HG02763 (cell line): ENCODE results near the gene LCK.

ENCODE experiments used
- ATAC-seq: cut with Tn5 transposase; IDR thresholded peaks from one replicate; pipeline ENCODE4 v1.9.1; 2021; ENCODE audit warnings: mild to moderate bottlenecking, moderate library complexity; ENCODE audit not compliant: unreplicated experiment

LCK gene

DNA sequence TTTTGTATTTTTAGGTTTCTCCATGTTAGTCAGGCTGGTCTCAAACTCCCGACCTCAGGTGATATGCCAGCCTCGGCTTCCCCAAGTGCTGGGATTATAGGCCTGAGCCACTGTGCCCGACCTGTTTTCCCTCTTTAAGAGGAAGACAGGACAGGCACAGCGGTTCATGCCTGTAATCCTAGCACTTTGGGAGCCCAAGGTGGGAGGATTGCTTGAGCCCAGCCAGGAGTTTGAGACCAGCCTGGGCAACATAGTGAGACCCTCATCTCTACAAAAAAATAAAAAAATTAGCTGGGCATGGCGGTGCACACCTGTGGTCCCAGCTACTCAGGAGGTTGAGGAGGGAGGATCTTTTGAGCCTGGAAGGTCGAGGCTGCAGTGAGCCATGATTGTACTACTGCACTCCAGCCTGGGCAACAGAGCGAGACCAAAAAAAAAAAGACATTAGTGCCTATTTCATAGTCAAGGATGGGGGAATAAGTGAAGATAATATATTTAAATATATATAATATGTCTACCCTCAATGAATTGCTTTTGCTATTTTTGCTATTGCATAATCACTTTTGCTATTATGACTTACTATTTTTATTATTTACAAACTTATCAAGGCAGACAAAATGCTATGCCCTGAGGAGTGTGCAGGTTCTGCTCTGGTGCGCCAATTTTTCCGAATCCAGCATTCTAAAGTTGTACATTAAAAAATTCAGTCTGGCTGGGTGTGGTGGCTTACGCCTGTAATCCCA is 67.2 kb downstream of the LCK start:
- no peak for ATAC-seq

DNA sequence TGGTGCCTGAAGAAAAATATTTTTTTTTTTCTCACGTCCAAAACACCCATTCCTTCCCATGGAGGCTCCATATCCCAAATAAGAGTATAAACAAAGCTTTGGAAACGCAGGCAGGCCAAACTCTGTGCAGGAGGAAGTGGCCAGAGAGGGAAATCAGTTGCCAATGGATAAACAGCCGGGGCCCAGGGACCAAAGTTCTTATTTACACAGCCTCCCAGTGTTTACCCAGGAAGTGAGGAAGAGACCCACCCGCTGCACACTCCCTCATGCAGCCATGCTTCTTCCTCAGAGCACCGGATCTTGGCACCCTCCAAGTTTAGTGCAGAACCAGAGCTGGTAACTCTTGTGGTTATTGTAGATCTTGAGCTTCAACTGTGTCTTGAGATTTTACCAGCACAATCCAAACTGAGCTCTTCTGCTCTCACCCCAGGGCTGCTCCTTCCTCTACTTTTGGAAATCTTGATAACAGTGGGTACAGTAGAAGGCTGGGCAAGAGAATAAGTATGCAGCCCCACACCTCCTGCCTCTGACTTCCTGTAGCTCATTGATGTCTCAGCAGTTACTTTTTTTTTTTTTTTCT is 70.7 kb downstream of the LCK start:
- ATAC-seq = no peak

DNA sequence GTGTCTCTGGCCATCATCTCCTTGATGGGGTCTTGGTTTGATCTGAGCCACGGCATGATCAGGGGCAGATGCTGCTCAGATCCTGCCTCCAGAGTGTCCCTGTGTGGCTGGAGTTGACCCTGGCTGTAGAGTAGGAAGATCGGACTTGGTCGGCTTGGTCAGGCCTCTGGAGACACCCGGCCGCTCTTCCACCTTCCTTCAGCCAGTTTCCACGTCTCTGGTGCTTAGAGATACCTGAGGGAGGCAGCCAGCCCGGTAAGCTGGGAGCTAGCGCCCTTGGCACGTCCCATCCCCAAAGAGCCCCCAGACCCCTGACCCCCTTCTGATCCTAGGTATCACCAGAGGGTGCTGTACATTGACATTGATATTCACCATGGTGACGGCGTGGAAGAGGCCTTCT is 76.1 kb downstream of the LCK start:
- no peak for ATAC-seq

DNA sequence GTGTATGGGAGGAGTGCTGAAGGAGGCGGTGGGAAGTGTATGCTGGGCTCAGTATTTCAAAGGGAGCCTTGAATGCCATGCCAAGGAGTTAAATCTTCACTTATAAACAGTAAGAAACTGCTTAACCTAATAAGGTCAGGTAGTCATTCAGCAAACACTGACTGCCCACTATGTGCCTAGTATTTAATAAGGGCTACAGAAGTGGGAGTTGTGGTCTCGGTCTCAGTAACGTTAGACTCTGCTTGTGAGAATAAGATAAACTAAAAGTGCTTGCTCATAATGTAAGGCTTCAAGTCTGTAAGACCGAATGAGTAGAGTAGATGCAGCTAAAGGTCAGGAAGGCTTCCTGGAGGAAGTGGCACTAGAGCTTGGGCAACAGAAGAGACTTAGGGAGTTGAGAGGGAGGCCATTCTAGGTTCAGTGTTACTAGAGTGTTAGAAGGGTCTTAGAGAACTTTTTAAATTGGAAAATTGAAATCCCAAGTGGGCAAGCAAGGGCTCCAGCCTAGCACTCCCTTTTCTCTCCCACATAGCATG is 78.9 kb downstream of the LCK start:
- no peak for ATAC-seq

DNA sequence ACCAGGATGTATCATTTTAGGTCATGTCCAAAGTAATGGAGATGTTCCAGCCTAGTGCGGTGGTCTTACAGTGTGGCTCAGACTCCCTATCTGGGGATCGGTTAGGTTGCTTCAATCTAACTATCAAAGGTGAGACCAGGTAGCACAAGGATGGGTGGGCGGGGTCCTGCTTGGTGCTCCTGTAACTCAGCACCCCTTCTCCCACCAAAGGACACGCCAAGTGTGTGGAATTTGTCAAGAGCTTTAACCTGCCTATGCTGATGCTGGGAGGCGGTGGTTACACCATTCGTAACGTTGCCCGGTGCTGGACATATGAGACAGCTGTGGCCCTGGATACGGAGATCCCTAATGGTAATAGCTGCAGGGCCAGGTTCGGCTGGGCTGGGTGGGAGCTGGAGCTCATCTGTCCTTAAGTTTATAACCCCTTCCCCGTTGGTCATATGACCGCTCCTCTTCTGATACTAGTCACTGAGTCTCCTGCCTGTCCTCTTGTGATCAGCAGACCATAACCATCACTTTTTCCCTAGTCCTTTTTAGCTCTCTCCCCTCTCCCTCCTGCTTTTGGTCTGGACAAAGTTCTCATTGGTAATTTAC is 79.6 kb downstream of the LCK start:
- ATAC-seq = no peak

DNA sequence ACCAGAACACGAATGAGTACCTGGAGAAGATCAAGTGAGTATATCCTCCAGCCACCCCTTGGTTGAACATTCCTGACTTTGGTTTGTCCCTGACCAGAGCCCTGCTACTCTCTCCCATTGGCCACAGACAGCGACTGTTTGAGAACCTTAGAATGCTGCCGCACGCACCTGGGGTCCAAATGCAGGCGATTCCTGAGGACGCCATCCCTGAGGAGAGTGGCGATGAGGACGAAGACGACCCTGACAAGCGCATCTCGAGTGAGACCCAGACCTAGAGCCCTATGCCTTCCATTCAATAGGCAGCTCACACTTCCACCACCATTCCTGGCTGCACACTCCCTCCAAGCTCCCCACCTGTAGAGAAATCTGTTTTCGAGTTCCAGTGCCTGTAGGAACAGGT is 80.5 kb downstream of the LCK start:
- no peak for ATAC-seq

DNA sequence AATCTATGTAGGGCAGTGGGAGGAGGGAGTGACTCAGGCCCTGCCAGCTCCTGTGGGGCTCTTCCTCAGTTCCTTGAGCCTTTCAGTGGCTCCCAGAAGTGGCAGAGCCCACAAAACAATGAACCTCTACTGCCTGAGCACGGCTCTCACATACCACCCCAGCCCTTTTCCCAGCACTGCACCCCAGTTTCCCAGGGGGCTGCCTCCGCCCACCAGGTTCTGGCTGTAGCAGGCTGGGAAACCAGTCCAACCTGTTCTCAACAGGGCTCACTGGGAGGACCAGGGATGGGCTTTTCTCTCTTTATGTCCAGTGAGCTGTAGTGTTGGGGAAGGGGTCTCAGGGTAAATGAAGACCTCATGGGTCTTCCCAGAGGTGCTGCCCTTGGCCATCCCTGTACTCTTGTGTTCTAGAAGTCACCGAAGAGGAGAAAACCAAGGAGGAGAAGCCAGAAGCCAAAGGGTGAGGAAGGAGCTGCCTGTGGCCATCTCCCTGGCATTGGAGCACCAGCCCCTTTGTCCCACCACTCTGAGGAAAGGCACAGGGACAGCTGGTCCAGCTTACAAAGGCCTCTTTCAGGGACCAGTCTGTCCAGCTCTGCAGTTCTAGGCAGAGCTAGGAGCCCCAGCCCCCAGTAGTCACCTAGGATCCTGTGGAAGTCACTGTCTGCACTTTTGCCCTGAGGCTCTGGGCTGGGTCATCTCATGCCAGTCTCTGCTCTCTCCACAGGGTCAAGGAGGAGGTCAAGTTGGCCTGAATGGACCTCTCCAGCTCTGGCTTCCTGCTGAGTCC is 81.4 kb downstream of the LCK start:
- ATAC-seq = no peak

DNA sequence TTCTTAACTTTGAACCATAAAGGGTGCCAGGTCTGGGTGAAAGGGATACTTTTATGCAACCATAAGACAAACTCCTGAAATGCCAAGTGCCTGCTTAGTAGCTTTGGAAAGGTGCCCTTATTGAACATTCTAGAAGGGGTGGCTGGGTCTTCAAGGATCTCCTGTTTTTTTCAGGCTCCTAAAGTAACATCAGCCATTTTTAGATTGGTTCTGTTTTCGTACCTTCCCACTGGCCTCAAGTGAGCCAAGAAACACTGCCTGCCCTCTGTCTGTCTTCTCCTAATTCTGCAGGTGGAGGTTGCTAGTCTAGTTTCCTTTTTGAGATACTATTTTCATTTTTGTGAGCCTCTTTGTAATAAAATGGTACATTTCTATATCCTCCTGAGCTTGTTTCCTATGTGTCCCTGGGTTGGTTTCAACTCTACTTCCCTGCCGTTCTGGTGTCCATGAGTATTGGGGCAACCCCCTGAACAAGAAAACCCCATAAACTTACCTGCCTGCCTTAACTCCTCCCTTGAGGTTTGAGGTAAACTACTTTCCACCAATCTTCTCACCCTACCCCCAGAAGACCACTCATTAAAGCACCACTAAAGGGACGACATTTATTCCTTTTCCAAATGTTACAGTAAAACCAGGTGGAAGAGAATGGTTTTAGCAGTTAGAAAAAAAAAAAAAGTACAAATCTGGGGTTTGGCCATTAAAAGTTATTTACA is 82.3 kb downstream of the LCK start:
- ATAC-seq = no peak

DNA sequence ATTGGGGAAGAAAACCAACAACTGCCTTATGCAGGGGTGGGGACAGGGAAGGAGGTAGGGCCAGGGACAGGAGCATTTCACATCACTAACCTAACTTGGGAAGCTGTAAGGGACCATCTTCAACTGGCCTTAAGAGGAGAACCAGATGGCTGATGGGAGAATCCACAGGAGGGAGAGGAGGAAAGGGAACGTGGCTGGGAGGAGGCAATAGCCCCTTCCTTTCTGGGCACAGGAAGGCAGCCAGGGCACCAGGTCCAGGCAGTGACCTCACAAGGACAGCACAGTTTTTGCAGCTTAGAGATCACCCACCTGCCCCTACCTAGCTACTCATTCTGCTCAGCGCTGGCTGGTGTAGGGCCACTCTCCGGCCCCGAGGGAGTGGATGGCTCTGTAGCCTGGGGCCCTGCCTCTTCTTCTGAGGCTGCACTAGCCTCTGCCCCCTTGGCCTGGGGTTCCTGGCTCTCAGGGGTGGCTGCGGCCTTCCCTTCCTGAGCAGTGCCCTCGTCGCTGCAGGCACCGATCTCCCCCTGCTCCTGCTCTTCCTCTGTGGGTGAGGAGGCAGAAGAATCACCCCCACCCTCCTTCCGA is 83.3 kb downstream of the LCK start:
- no peak for ATAC-seq

DNA sequence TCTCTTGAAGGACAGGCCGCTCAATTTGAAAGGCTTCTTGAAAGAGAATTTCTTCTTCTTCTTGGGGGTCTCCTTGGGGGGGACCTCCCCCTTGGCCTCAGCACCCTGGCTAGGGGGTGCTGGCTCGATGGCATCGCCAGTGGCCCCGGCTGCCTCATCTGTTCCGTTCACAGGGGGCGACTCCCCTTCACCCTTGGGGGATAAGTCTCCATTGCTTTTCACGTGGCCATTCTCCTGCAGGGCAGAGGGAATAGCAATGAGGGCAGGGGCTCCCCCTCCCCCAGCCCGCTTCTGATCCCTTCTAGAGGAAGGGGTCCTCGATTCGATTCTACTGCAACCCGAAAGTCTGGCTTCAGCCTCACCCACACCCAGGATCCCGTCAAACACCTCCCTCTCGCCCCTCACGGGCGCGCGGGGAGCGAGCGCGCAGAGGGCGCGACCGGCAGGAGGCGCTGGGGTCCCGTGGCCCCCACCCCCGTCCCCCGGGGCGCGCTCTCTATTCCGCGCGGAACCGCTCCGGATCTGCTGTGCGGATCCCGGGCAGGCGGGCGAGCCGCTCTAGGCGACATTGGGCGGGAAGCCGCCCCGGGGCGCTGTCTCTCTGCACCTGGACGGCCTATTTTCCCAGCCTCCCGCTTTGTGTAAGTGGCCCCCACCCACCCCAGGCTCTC is 83.9 kb downstream of the LCK start:
- ATAC-seq = peak; percentile 21

DNA sequence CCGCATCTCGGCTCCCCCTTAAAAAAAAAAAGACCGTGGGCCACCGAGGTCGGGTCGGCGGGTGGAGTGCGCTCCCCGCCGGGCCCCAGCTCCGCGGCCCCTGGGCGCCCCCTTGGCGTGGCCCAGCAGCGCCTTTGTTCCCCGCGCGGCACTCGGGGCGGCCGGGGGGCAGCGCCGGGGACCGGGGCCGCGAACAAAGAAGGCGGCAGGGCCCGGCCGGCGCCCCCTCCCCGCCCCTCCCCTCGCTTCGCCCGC is 84.4 kb downstream of the LCK start:
- ATAC-seq = peak; percentile 15
